Small intestine (tissue), 7 donors: Measurements from ENCODE around the gene ST3GAL3. TPM values are rescaled to one million over a fixed set of nuclear protein-coding genes. Genes with fewer than 3 reads are reported as not detected.

Experiments used
- DNase-seq, 2 donors: peaks; one replicate each; pipeline versions ENCODE4 v3.0.0 to v3.0.0-alpha.2; 2013
- FAIRE-seq: peaks from 2 replicates; lab custom pipeline; 2012; peaks lifted over from hg19 to GRCh38; lab: Jason Lieb, UNC
- H3K27ac ChIP-seq, 3 donors: one replicate each; pipeline ENCODE4 v1.5.1; 2013; ENCODE audit warnings: low read length in 2 of 3, mild to moderate bottlenecking in 2 of 3, control low read depth in 1 of 3, inconsistent platforms in 1 of 3, low read depth in 1 of 3, moderate library complexity in 1 of 3
- H3K27me3 ChIP-seq, 3 donors: one replicate each; pipeline ENCODE4 v1.6.1; 2013; ENCODE audit warnings: low read length in 3 of 3, inconsistent platforms in 1 of 3; ENCODE audit not compliant: control insufficient read depth in 3 of 3, insufficient read depth in 3 of 3
- H3K36me3 ChIP-seq, 3 donors: one replicate each; pipeline ENCODE4 v1.6.1; 2013; ENCODE audit warnings: low read length in 3 of 3, inconsistent platforms in 1 of 3, low read depth in 1 of 3, mild to moderate bottlenecking in 1 of 3, moderate library complexity in 1 of 3; ENCODE audit not compliant: control insufficient read depth in 3 of 3, insufficient read depth in 2 of 3
- H3K4me1 ChIP-seq, 3 donors: one replicate each; pipeline ENCODE4 v1.6.1; 2013; ENCODE audit warnings: low read length in 2 of 3, inconsistent platforms in 1 of 3, low read depth in 1 of 3, mild to moderate bottlenecking in 1 of 3, moderate library complexity in 1 of 3; ENCODE audit not compliant: control insufficient read depth in 3 of 3, insufficient read depth in 2 of 3
- H3K4me3 ChIP-seq, 3 donors: one replicate each; pipeline ENCODE4 v1.5.1; 2013; ENCODE audit warnings: low read length in 3 of 3, control low read depth in 1 of 3, inconsistent platforms in 1 of 3, low read depth in 1 of 3, mild to moderate bottlenecking in 1 of 3, moderate library complexity in 1 of 3
- H3K9me3 ChIP-seq, 2 donors: one replicate each; pipeline ENCODE4 v1.6.1; 2013; ENCODE audit warnings: low read depth in 1 of 2, low read length in 1 of 2; ENCODE audit not compliant: control insufficient read depth in 2 of 2, insufficient read depth in 1 of 2
- WGBS, 3 donors: extraction: QIAGEN DNeasy Blood & Tissue Kit; methylation state at CpG; one replicate each; pipeline ENCODE4 v1.1.7; 2013; 5-methylcytosine and 5-hydroxymethylcytosine counted together
- polyA plus RNA-seq, 4 donors: library from polyadenylated mRNA; stranded (reverse) in 3 of 4; unstranded in 1 of 4; fragments of 200-250 nt in 3 of 4; fragments of 120-200 nt in 1 of 4; gene quantifications; one replicate each; pipeline versions ENCODE4 v1.2.1 to v1.2.3, GENCODE V29; 2013
- donor health status: healthy with polysubstance abuse.
- donor health status: control.
- donor health status: control.
- donor health status: Bipolar disorder and iron deficiency.
- donor health status: healthy.

The ST3GAL3 gene
- polyA plus RNA-seq, 4 donors, result 1.1 to 5.4 (median 3.7) TPM

DNA sequence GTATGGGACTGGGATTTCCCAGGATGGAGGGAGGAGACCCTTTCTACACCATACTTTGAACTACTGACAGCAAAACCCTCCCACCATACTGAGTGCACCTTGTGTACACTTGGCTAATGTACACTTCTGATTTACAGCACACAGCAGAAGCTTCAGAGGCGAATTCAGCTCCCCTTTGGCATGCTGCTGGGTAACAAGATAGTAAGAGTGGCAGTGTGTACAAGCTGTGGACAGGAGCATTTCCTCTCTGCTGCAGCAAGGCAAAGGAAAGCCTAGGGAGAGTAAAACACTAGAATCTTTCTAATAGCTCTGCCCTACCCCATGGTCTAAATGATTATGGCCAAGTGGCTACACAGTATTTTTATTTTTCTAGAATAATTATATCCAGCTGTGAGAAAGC is 142.3 kb downstream of the ST3GAL3 start:
- Histone ChIP-seq H3K4me3 (no peak overlapping the region), H3K36me3 (no peaks in the 10 kb centered on the region), H3K27me3 (no peaks in the 10 kb centered on the region), H3K9me3 (no peaks in the 10 kb centered on the region), H3K27ac (no peak overlapping the region), H3K4me1 (peaks cover 3 to 9% (median 3%) of the 10 kb centered on the region in 3 donors)
- WGBS, 3 donors, result 62 to 78% (median 67%) methylated on average over 1 of the region's 1 CpG
- DNase-seq, result no peak
- FAIRE-seq, result no peak

DNA sequence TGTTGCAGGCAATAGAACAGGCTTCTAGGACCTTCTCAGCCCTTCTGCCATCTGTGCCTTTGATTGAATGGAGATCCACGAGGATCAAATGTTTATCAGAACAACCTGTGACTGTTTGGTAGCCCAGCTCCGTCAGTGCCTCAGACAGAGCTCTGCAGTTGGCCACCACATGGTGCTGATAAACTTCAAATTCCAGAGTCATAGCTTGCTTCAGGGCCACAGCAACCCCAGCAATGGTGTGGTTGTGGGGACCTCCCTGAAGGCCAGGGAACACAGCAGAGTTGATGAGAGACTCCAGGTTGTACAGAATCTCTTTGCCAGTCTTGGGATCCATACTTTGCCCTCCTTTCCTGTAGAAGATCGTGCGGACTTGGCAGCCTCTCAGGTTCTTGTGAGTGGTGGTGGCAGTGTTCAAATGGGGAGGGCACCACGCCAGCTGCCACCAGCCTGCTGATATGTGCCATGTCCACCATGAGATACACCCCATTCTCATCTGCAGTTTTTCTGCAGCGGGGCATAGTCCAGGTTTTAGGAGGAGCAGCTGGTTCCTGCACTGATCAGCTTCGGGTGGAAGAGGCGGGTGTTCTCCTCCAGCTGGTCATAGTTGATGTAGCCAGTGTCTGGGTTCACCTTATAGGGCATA is 143.4 kb downstream of the ST3GAL3 start:
- no peak overlapping the region for H3K4me3 ChIP-seq

GRCh38 chr1:43851561-43852338 is 144.4 kb downstream of the ST3GAL3 start:
- FAIRE-seq, result no peak
- H3K4me1 ChIP-seq, result peaks cover 3 to 9% (median 3%) of the 10 kb centered on the region in 3 donors
- 93 to 97% (median 96%) methylated on average over 17 of the region's 17 CpGs for WGBS, 3 donors
- DNase-seq, result no peak
- no peaks in the 10 kb centered on the region for H3K27me3 ChIP-seq
- H3K27ac ChIP-seq, result no peak overlapping the region
- no peak overlapping the region for H3K4me3 ChIP-seq
- H3K36me3 ChIP-seq, result no peaks in the 10 kb centered on the region
- no peaks in the 10 kb centered on the region for H3K9me3 ChIP-seq

More for the DNA sequence above, 143.4 kb downstream of the ST3GAL3 start:
- no peaks in the 10 kb centered on the region for H3K36me3 ChIP-seq
- FAIRE-seq (no peak), DNase-seq (peak in 1 of 2 donors; percentile 63)
- 21 to 64% (median 43%) methylated on average over 8 of the region's 8 CpGs for WGBS, 3 donors
- H3K9me3 ChIP-seq, result no peaks in the 10 kb centered on the region
- H3K27me3 ChIP-seq, result no peaks in the 10 kb centered on the region
- H3K4me1 ChIP-seq, result peaks cover 3 to 9% (median 3%) of the 10 kb centered on the region in 3 donors
- no peak overlapping the region for H3K27ac ChIP-seq

GRCh38 chr1:43853161-43853921 is 146.0 kb downstream of the ST3GAL3 start:
- no peaks in the 10 kb centered on the region for H3K27me3 ChIP-seq
- peak overlapping the region in 1 of 3 donors; percentile 50 for H3K27ac ChIP-seq
- H3K4me1 ChIP-seq, result peaks cover 3 to 9% (median 3%) of the 10 kb centered on the region in 3 donors
- peak; percentile 33 to 89 for DNase-seq
- WGBS, 3 donors, result 9 to 27% (median 14%) methylated on average over 7 of the region's 7 CpGs
- no peaks in the 10 kb centered on the region for H3K9me3 ChIP-seq
- H3K4me3 ChIP-seq, result no peak overlapping the region
- H3K36me3 ChIP-seq, result peaks cover 0 to 3% (median 0%) of the 10 kb centered on the region in 3 donors
- no peak for FAIRE-seq

DNA sequence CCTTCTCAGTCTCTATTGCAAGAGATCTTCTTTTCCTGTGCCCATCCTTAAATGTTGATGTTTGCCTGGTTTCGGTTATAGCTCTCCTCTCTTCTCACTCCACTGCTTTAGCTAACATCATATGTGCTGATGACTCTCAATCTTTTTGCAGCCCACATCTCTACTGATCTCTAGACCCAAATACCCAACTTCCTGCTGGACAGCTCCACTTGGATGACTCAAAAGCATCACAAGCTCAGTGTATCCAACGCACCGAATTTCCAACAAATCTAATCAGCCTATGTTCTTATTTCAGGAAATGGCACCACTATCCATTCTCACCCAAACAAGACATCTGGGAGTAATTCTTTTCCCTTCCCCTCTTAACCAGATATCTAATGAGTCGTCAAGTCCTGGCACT is 147.1 kb downstream of the ST3GAL3 start:
- FAIRE-seq, result no peak
- no peaks in the 10 kb centered on the region for H3K27me3 ChIP-seq

DNA sequence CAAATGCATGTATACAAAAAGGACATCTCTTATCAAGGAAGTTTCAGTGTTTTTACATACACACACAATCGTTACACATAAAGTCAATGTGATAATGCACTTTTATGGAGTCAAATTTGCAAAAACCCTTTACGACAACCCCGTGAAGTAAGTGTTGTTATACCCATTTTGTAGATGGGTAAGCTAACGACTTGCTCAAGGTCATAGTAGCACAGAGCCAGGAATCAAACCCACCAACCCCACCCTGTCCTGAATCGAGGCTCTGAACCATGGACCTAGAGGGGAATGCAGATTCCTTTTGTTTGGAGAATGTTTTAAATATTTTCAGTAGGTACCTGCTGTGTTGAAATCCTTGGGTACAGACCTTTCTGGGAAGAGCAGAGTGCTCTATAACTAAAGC is 148.9 kb downstream of the ST3GAL3 start:
- Histone ChIP-seq H3K36me3 (peaks cover 0 to 18% (median 0%) of the 10 kb centered on the region in 3 donors), H3K27ac (no peak overlapping the region), H3K9me3 (no peaks in the 10 kb centered on the region), H3K4me3 (no peak overlapping the region), H3K4me1 (peaks cover 3 to 4% (median 3%) of the 10 kb centered on the region in 3 donors), H3K27me3 (no peaks in the 10 kb centered on the region)
- FAIRE-seq, result no peak
- DNase-seq, result no peak
- WGBS, 3 donors, result 94% methylated on average over 5 of the region's 5 CpGs

More for the DNA sequence above, 147.1 kb downstream of the ST3GAL3 start:
- WGBS, 3 donors, result 93 to 99% (median 94%) methylated on average over 4 of the region's 4 CpGs
- DNase-seq, result no peak
- Histone ChIP-seq H3K36me3 (peaks cover 0 to 12% (median 0%) of the 10 kb centered on the region in 3 donors), H3K27ac (no peak overlapping the region), H3K4me1 (peaks cover 3 to 9% (median 3%) of the 10 kb centered on the region in 3 donors), H3K9me3 (no peaks in the 10 kb centered on the region), H3K4me3 (no peak overlapping the region)

DNA sequence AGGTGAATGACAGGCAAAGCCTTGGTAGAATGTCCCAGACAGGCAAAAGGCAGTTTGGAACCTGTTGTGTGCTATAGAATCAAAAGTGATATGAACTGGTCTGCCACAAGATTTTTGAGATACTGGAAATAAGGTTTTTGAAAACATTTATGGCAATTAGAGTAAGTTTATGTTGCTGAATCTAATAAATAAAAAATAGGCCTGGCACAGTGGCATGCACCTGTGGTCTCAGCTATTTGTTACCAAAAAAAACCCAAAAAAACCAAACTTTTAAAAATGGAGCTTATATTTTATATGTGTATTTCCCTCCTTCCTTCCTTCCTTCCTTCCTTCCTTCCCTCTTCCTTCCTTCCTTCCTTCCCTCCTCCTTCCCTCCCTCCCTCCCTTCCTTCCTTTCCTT is 149.8 kb downstream of the ST3GAL3 start:
- Histone ChIP-seq H3K4me3 (no peak overlapping the region), H3K9me3 (no peaks in the 10 kb centered on the region), H3K27ac (no peak overlapping the region), H3K36me3 (peaks cover 0 to 18% (median 0%) of the 10 kb centered on the region in 3 donors), H3K27me3 (no peaks in the 10 kb centered on the region), H3K4me1 (peaks cover 3 to 4% (median 3%) of the 10 kb centered on the region in 3 donors)
- FAIRE-seq (no peak), DNase-seq (no peak)

DNA sequence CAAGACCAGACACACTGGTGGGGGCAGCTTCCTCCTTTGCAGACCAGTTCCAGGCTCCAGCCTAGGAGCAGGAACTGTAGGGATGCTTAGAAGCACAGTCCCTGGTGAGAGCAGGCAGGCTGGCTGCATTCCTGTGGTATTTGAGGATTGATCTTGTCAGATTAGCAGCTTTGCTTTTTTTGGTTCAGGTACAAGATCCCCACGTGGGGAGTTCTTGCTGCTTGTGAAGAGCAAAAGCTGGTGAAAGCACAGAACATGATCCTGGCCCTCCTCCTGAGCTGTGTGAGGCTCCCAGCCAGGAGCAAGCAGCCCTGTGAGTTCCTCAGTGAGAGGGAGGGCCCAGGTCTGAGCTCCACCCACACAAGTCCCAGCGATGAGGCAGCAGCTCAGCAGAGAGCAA is 151.0 kb downstream of the ST3GAL3 start:
- no peak overlapping the region for H3K4me3 ChIP-seq
- no peaks in the 10 kb centered on the region for H3K9me3 ChIP-seq
- peaks cover 0 to 2% (median 0%) of the 10 kb centered on the region in 3 donors for H3K4me1 ChIP-seq
- WGBS, 3 donors, result 37 to 40% (median 39%) methylated on average over 2 of the region's 2 CpGs
- no peaks in the 10 kb centered on the region for H3K27me3 ChIP-seq
- no peak for FAIRE-seq
- H3K27ac ChIP-seq, result no peak overlapping the region
- DNase-seq, result no peak
- H3K36me3 ChIP-seq, result peaks cover 0 to 18% (median 0%) of the 10 kb centered on the region in 3 donors
